GM19193 (cell line): ENCODE results near the gene DLX1.

Source experiments
- POLR2A ChIP-seq: IDR thresholded peaks from 4 replicates; pipeline ENCODE4 v1.6.1; 2011; ENCODE audit not compliant: insufficient read depth, insufficient read length; ENCODE audit errors: extremely low read depth

Gene DLX1

DNA sequence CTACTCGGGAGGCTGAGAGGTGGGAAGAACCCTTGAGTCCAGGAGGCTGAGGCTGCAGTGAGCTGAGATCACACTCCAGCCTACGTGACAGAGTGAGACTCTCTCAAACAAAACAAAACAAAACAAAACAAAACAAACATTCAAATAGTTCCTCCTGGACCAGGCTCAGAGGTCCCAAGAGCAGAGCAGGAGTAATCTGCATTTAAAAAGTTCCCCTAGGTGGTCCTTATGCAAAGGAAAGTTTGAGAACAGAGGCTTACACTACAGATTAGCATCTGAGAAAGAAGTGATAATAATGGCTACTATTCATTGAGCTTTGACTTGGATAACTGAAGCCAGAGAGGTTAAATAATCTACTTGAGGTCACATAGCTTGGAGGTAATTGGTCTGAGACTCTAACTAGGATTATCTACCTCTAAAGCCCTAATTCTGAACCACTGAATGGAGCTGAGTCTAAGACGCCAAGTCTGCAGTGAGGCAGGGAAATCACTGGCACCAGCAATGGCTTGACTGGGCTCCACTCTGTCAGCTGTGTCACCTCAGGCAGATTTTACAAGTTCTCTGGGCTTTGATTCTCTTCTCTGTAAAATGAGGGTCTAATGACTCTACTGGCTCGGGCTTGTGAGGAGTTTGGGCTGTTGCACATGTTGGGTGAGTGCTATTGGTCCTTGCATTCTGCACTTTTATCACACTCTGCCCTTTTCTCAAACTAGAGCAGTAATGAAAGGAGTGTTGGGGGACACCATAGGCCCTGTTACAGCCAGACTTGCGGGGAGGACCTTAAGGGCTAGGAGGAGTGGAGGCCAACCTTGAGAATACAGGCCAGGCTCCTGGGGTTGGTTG lies 46.6 kb downstream of the DLX1 start:
- TF ChIP-seq POLR2A = no peak

GRCh38 chr2:172134270-172134669 lies 49.0 kb downstream of the DLX1 start:
- TF ChIP-seq POLR2A = no peak

DNA sequence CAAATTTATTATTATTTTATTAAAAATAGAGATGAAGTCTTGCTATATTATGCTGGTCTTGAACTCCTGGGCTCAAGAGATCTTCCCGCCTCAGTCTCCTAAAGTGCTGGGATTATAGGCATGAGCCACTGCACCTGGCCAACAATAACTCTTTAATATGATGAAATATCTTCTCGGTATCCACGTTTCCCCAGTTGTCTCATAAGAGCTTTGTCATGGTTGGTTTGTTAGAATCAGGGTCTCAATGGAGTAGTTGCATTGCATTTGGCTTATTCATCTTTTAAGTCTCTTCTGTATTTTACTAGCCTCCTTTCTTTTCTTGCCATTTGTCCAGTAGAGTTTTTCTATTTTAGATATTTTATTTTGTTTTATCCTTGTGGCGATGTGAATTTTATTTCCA lies 50.1 kb downstream of the DLX1 start:
- no peak for TF ChIP-seq POLR2A

DNA sequence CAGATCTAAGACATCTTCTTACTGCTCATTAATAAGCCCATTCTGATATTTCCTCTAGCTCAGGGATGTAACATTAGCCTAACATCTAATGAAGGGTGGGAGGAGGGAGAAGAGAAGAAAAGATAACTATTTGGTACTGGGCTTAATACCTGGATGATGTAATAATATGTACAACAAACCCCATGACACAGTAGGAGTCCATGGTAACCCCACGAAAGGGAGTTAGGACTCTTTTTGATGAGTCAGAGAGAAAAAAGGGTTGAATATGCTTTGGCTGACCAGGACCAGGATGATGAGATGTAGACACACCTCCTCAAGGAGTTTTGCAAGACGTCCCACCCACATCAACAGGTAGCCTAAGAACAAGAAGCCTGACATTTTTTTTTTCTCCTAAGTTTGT lies 51.8 kb downstream of the DLX1 start:
- no peak for TF ChIP-seq POLR2A

DNA sequence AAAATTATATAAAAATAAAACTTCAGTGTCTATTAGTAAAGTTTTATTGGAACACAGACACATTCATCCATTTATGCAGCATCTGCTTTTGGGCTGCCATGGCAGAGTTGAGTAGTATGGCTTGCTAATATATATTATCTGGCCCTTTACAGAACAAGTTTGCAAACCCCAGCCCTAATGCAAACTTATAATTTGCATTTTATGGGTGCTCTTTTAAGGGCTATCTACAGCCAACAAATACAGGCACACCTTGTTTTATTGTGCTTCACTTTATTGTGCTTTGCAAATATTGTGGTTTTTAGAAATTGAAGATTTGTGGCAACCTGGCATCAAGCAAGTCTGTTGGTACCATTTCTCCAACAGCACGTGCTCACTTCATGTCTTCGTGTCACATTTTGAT lies 52.6 kb downstream of the DLX1 start:
- TF ChIP-seq POLR2A = no peak
